Measurements from ENCODE around the gene PTPRN.

PTPRN gene

GRCh38 chr2:219271021-219271420 lies 38.2 kb downstream of the PTPRN start:
- Histone ChIP-seq H3K9me3 (no peaks in the 10 kb centered on the region), H3K36me3 (no peaks in the 10 kb centered on the region), H3K4me1 (ENCODE audit: control insufficient read depth in 1 of 2, insufficient read depth in 1 of 2, low read depth in 1 of 2, low read length in 1 of 2) (no peaks in the 10 kb centered on the region), H3K27ac (no peak overlapping the region), H3K4me3 (ENCODE audit: low read depth in 1 of 2, low read length in 1 of 2) (no peak overlapping the region), H3K27me3 (peaks cover 42% of the 10 kb centered on the region)
- TF ChIP-seq CTCF (IDR thresholded peaks at IDR 0.05): no peak

GRCh38 chr2:219270055-219270372 lies 39.2 kb downstream of the PTPRN start:
- H3K27ac ChIP-seq: no peak overlapping the region
- peaks cover 42% of the 10 kb centered on the region for H3K27me3 ChIP-seq
- H3K36me3 ChIP-seq: no peaks in the 10 kb centered on the region
- H3K9me3 ChIP-seq: no peaks in the 10 kb centered on the region
- TF ChIP-seq CTCF (IDR thresholded peaks at IDR 0.05): no peak
- no peak overlapping the region for H3K4me3 ChIP-seq (ENCODE audit: low read depth in 1 of 2, low read length in 1 of 2)
- no peaks in the 10 kb centered on the region for H3K4me1 ChIP-seq (ENCODE audit: control insufficient read depth in 1 of 2, insufficient read depth in 1 of 2, low read depth in 1 of 2, low read length in 1 of 2)

GRCh38 chr2:219269362-219270054 lies 39.7 kb downstream of the PTPRN start:
- H3K27me3 ChIP-seq: peaks cover 41% of the 10 kb centered on the region
- H3K9me3 ChIP-seq: no peaks in the 10 kb centered on the region
- H3K36me3 ChIP-seq: no peaks in the 10 kb centered on the region
- TF ChIP-seq CTCF (IDR thresholded peaks at IDR 0.05): no peak
- H3K4me3 ChIP-seq (ENCODE audit: low read depth in 1 of 2, low read length in 1 of 2): no peak overlapping the region
- H3K27ac ChIP-seq: no peak overlapping the region
- H3K4me1 ChIP-seq (ENCODE audit: control insufficient read depth in 1 of 2, insufficient read depth in 1 of 2, low read depth in 1 of 2, low read length in 1 of 2): no peaks in the 10 kb centered on the region

GRCh38 chr2:219268294-219268693 lies 40.9 kb downstream of the PTPRN start:
- Histone ChIP-seq H3K27me3 (peaks cover 29% of the 10 kb centered on the region), H3K4me1 (ENCODE audit: control insufficient read depth in 1 of 2, insufficient read depth in 1 of 2, low read depth in 1 of 2, low read length in 1 of 2) (peaks cover 8 to 9% of the 10 kb centered on the region in 2 experiments), H3K27ac (no peak overlapping the region), H3K36me3 (no peaks in the 10 kb centered on the region), H3K9me3 (no peaks in the 10 kb centered on the region), H3K4me3 (ENCODE audit: low read depth in 1 of 2, low read length in 1 of 2) (no peak overlapping the region)
- TF ChIP-seq CTCF (IDR thresholded peaks at IDR 0.05): no peak

GRCh38 chr2:219266886-219267285 lies 42.3 kb downstream of the PTPRN start:
- Histone ChIP-seq H3K27me3 (peaks cover 24% of the 10 kb centered on the region), H3K4me3 (ENCODE audit: low read depth in 1 of 2, low read length in 1 of 2) (no peak overlapping the region), H3K27ac (no peak overlapping the region), H3K4me1 (ENCODE audit: control insufficient read depth in 1 of 2, insufficient read depth in 1 of 2, low read depth in 1 of 2, low read length in 1 of 2) (peaks cover 10 to 12% of the 10 kb centered on the region in 2 experiments), H3K9me3 (no peaks in the 10 kb centered on the region), H3K36me3 (no peaks in the 10 kb centered on the region)
- TF ChIP-seq CTCF (IDR thresholded peaks at IDR 0.05): no peak
